ENCODE results near the gene PLXNA2.

Gene PLXNA2

GRCh38 chr1:208089761-208090370, 154.3 kb downstream of the PLXNA2 start (continued):
- TF ChIP-seq, protein P1, sequence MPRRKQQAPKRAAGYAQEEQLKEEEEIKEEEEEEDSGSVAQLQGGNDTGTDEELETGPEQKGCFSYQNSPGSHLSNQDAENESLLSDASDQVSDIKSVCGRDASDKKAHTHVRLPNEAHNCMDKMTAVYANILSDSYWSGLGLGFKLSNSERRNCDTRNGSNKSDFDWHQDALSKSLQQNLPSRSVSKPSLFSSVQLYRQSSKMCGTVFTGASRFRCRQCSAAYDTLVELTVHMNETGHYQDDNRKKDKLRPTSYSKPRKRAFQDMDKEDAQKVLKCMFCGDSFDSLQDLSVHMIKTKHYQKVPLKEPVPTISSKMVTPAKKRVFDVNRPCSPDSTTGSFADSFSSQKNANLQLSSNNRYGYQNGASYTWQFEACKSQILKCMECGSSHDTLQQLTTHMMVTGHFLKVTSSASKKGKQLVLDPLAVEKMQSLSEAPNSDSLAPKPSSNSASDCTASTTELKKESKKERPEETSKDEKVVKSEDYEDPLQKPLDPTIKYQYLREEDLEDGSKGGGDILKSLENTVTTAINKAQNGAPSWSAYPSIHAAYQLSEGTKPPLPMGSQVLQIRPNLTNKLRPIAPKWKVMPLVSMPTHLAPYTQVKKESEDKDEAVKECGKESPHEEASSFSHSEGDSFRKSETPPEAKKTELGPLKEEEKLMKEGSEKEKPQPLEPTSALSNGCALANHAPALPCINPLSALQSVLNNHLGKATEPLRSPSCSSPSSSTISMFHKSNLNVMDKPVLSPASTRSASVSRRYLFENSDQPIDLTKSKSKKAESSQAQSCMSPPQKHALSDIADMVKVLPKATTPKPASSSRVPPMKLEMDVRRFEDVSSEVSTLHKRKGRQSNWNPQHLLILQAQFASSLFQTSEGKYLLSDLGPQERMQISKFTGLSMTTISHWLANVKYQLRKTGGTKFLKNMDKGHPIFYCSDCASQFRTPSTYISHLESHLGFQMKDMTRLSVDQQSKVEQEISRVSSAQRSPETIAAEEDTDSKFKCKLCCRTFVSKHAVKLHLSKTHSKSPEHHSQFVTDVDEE (CRISPR knock-in tag; IDR thresholded peaks at IDR 0.05) = no peak

DNA sequence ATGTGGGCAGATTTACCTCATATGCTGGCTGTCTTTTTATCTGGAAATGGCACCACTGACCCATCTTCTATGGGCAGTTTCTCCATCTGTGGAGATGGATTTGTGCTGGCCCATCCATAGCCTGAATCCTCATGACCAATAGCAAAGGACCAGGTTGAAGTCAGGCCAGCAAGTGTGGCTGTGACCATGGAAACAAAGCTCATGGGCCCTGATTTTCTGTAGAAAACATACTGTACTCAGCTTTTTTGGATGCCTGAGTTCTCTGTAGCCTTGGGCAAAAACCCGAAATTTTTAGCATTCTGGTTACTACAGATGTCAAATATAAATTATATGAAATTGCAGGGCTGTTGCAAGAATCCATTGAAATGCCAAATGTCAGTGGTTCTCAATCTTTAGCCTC, 155.0 kb downstream of the PLXNA2 start:
- ATAC-seq = no peak
- TF ChIP-seq ARNTL (CRISPR knock-in tag; IDR thresholded peaks at IDR 0.05; ENCODE audit: borderline replicate concordance, low read depth) = no peak
- TF ChIP-seq TCF4 (CRISPR knock-in tag; IDR thresholded peaks at IDR 0.05; ENCODE audit: borderline replicate concordance) = no peak
- TF ChIP-seq ZNF565 (CRISPR knock-in tag; conservative IDR thresholded peaks at IDR 0.05; ENCODE audit: low read depth) = no peak
- TF ChIP-seq, protein P2, sequence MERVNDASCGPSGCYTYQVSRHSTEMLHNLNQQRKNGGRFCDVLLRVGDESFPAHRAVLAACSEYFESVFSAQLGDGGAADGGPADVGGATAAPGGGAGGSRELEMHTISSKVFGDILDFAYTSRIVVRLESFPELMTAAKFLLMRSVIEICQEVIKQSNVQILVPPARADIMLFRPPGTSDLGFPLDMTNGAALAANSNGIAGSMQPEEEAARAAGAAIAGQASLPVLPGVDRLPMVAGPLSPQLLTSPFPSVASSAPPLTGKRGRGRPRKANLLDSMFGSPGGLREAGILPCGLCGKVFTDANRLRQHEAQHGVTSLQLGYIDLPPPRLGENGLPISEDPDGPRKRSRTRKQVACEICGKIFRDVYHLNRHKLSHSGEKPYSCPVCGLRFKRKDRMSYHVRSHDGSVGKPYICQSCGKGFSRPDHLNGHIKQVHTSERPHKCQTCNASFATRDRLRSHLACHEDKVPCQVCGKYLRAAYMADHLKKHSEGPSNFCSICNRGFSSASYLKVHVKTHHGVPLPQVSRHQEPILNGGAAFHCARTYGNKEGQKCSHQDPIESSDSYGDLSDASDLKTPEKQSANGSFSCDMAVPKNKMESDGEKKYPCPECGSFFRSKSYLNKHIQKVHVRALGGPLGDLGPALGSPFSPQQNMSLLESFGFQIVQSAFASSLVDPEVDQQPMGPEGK (CRISPR knock-in tag; IDR thresholded peaks at IDR 0.05; ENCODE audit: borderline replicate concordance) = no peak
- no peak for TF ChIP-seq RARB (CRISPR knock-in tag; IDR thresholded peaks at IDR 0.05)
- TF ChIP-seq TOX (CRISPR knock-in tag; IDR thresholded peaks at IDR 0.05; ENCODE audit: borderline replicate concordance) = no peak
- no peak for TF ChIP-seq CSRNP3 (CRISPR knock-in tag; IDR thresholded peaks at IDR 0.05)
- TF ChIP-seq ZNF8 (CRISPR knock-in tag; IDR thresholded peaks at IDR 0.05) = no peak
- no peak for TF ChIP-seq GLIS3 (CRISPR knock-in tag; IDR thresholded peaks at IDR 0.05)
- no peak for TF ChIP-seq SNAI2 (CRISPR knock-in tag; IDR thresholded peaks at IDR 0.05)
- TF ChIP-seq PPARA (CRISPR knock-in tag; IDR thresholded peaks at IDR 0.05; ENCODE audit: borderline replicate concordance) = no peak
- no peak for TF ChIP-seq CREB5 (CRISPR knock-in tag; IDR thresholded peaks at IDR 0.05; ENCODE audit: low read depth)
- TF ChIP-seq ISL1 (CRISPR knock-in tag; IDR thresholded peaks at IDR 0.05) = no peak

GRCh38 chr1:208088319-208088718, 155.9 kb downstream of the PLXNA2 start:
- ATAC-seq = peak; percentile 11; the same call in 1 of the 3 replicates
- TF ChIP-seq CREB5 (CRISPR knock-in tag; IDR thresholded peaks at IDR 0.05; ENCODE audit: low read depth) (no peak), ZNF565 (CRISPR knock-in tag; conservative IDR thresholded peaks at IDR 0.05; ENCODE audit: low read depth) (no peak), ZNF8 (CRISPR knock-in tag; IDR thresholded peaks at IDR 0.05) (no peak), ZNF70 (CRISPR knock-in tag; IDR thresholded peaks at IDR 0.05) (no peak), GLIS3 (CRISPR knock-in tag; IDR thresholded peaks at IDR 0.05) (no peak), TOX (CRISPR knock-in tag; IDR thresholded peaks at IDR 0.05; ENCODE audit: borderline replicate concordance) (no peak), ESRRG (CRISPR knock-in tag; IDR thresholded peaks at IDR 0.05) (no peak), TCF4 (CRISPR knock-in tag; IDR thresholded peaks at IDR 0.05; ENCODE audit: borderline replicate concordance) (no peak), ZFP30 (CRISPR knock-in tag; IDR thresholded peaks at IDR 0.05) (no peak), OSR1 (CRISPR knock-in tag; IDR thresholded peaks at IDR 0.05) (no peak), POU6F1 (CRISPR knock-in tag; IDR thresholded peaks at IDR 0.05; ENCODE audit: borderline replicate concordance, low read depth) (no peak), RARB (CRISPR knock-in tag; IDR thresholded peaks at IDR 0.05) (no peak)
- TF ChIP-seq, protein P1 (CRISPR knock-in tag; IDR thresholded peaks at IDR 0.05) = no peak
